Uterus (tissue), 4 donors: ENCODE measurements around the gene FAM227A. TPM values are rescaled to one million over a fixed set of nuclear protein-coding genes. Genes with fewer than 3 reads are reported as not detected.

Experiments
- DNase-seq, 2 donors: peaks; one replicate each; pipeline ENCODE4 v3.0.0-alpha.2; 2019 to 2020
- H3K27ac ChIP-seq, 2 donors: fragments of 200-600 bp; sonication (generic); 1 replicate in 1 of 2; 2 replicates in 1 of 2; pipeline ENCODE4 v1.5.1; 2016 to 2018
- H3K27me3 ChIP-seq, 2 donors: fragments of 200-600 bp; sonication (generic); one replicate each; pipeline ENCODE4 v1.5.1; 2018 to 2019; ENCODE audit warnings: control low read depth in 1 of 2
- H3K36me3 ChIP-seq, 2 donors: fragments of 200-600 bp; sonication (generic); one replicate each; pipeline ENCODE4 v1.5.1; 2019; ENCODE audit warnings: control low read depth in 1 of 2
- H3K4me1 ChIP-seq, 2 donors: fragments of 200-600 bp; sonication (generic); one replicate each; pipeline ENCODE4 v1.5.1; 2018 to 2019; ENCODE audit warnings: control low read depth in 1 of 2
- H3K4me3 ChIP-seq, 2 donors: fragments of 200-600 bp; sonication (generic); 1 replicate in 1 of 2; 2 replicates in 1 of 2; pipeline ENCODE4 v1.5.1; 2018 to 2019; ENCODE audit warnings: mild to moderate bottlenecking in 1 of 2
- H3K9me3 ChIP-seq, 2 donors: fragments of 200-600 bp; sonication (generic); one replicate each; pipeline ENCODE4 v1.5.1; 2019; ENCODE audit warnings: control low read depth in 1 of 2
- CTCF ChIP-seq, 4 experiments: fragments of 200-600 bp in 2 of 4; fragments of 450-650 bp in 2 of 4; sonication (generic) in 2 of 4; IDR thresholded peaks; one replicate each; pipeline ENCODE4 v1.5.1; 2016 to 2019; ENCODE audit warnings: antibody characterized with exemption in 4 of 4, mild to moderate bottlenecking in 2 of 4, moderate library complexity in 1 of 4
- POLR2A ChIP-seq, 2 donors: fragments of 450-650 bp; IDR thresholded peaks; one replicate each; pipeline ENCODE4 v1.6.1; 2016; ENCODE audit warnings: antibody characterized with exemption in 2 of 2, mild to moderate bottlenecking in 1 of 2, moderate library complexity in 1 of 2
- intact Hi-C: fragments of 100-400 bp; cut with DNase I; formaldehyde crosslinking; loops from one replicate; pipeline ENCODE4 v1.15.1; 2023; ENCODE audit warnings: low total_unique reads
- total RNA-seq, 4 donors: library from RNA; depleted of rRNA in 3 of 4; stranded (reverse); fragments of >200 nt in 3 of 4; gene quantifications; one replicate each; pipeline versions ENCODE4 v1.1.0 to v1.2.4, GENCODE V29; 2014 to 2023
- donor health status: DM: yes; HTN: yes; CAD: no.

The FAM227A gene
- total RNA-seq, 4 donors from 2014 or later: 1.5 to 10.4 (median 4.6) TPM

- H3K4me1 ChIP-seq: no peaks in the 10 kb centered on the region
- H3K27me3 ChIP-seq: no peaks in the 10 kb centered on the region
- no peak overlapping the region for H3K27ac ChIP-seq
- H3K36me3 ChIP-seq: no peaks in the 10 kb centered on the region
- intact Hi-C loops: no loop called here
- TF ChIP-seq CTCF (IDR thresholded peaks at IDR 0.05): no peak
- no peak for TF ChIP-seq POLR2A (IDR thresholded peaks at IDR 0.05)
- no peak overlapping the region for H3K4me3 ChIP-seq
- H3K9me3 ChIP-seq: no peaks in the 10 kb centered on the region
- no peak for DNase-seq
Observed at GRCh38 chr22:38614332-38615063, 41.7 kb downstream of the FAM227A start.

- Histone ChIP-seq H3K27me3 (no peaks in the 10 kb centered on the region), H3K36me3 (no peaks in the 10 kb centered on the region), H3K27ac (no peak overlapping the region), H3K4me1 (no peaks in the 10 kb centered on the region), H3K4me3 (no peak overlapping the region), H3K9me3 (no peaks in the 10 kb centered on the region)
- intact Hi-C loops: no loop called here
- DNase-seq: no peak
- TF ChIP-seq CTCF (IDR thresholded peaks at IDR 0.05): no peak
Observed at GRCh38 chr22:38613588-38613987, 42.6 kb downstream of the FAM227A start.

GRCh38 chr22:38612217-38613006, 43.8 kb downstream of the FAM227A start:
- Histone ChIP-seq H3K4me3 (no peak overlapping the region), H3K27ac (no peak overlapping the region), H3K27me3 (no peaks in the 10 kb centered on the region), H3K9me3 (no peaks in the 10 kb centered on the region), H3K4me1 (no peaks in the 10 kb centered on the region), H3K36me3 (no peaks in the 10 kb centered on the region)
- TF ChIP-seq POLR2A (IDR thresholded peaks at IDR 0.05): no peak
- no peak for TF ChIP-seq CTCF (IDR thresholded peaks at IDR 0.05)
- intact Hi-C loops: no loop called here
- DNase-seq: no peak

- H3K27ac ChIP-seq: no peak overlapping the region
Observed at GRCh38 chr22:38611559-38611958, 44.6 kb downstream of the FAM227A start.

More at GRCh38 chr22:38611559-38611958, 44.6 kb downstream of the FAM227A start:
- no peak for DNase-seq
- intact Hi-C loops: no loop called here
- Histone ChIP-seq H3K4me1 (no peaks in the 10 kb centered on the region), H3K4me3 (no peak overlapping the region), H3K9me3 (no peaks in the 10 kb centered on the region), H3K27me3 (no peaks in the 10 kb centered on the region), H3K36me3 (no peaks in the 10 kb centered on the region)
- TF ChIP-seq POLR2A (IDR thresholded peaks at IDR 0.05) (no peak), CTCF (IDR thresholded peaks at IDR 0.05) (no peak)
